ENCODE measurements around the gene GSDMA. TPM values are rescaled to one million over a fixed set of nuclear protein-coding genes. Genes with fewer than 3 reads are reported as not detected.

The GSDMA gene
- total RNA-seq, 1 experiment from 2014 or later, result not detected

DNA sequence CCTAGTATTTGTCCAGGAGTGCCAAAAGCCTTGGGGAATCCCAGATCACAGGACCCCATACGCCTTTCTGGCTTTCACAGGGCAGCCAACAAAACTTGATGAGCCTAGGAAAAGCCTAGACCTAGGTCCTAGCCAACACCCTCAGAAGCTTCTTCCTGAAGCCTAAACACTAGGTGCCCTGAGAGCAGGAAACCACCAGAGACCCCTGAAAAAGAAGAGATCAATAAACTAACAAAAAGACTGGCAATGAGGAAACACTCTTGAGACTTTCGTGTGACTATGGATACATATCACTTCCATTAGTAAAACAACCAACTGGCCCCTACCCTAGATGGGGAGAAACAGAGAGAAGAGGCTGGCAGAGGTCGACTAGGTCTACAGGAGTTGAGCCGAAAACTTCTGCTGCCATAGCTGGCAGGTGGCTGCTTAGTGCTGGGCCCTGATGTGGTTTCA, 36.6 kb upstream of the GSDMA start:
- H2AFZ ChIP-seq (ENCODE audit: low read length), result no peak overlapping the region
- no peak overlapping the region for H2BK12ac ChIP-seq (ENCODE audit: insufficient read length, low read depth, low read length)
- H2AK5ac ChIP-seq (ENCODE audit: insufficient read length, low read length), result no peak overlapping the region
- no peak overlapping the region for H4K5ac ChIP-seq (ENCODE audit: insufficient read length, low read depth, low read length)
- H3K18ac ChIP-seq (ENCODE audit: insufficient read length, low read depth, low read length), result no peak overlapping the region
- peaks cover 13% of the 10 kb centered on the region; the same call in 1 of the 2 replicates for H3K79me2 ChIP-seq (ENCODE audit: insufficient read depth, low read length)
- 0 out of 7 replicates have a peak overlapping the region, but pooled peaks of 1 of the 3 experiments have one; percentile 18 for H3K27ac Mint-ChIP-seq
- no peaks in the 10 kb centered on the region for H3K27me3 Mint-ChIP-seq (ENCODE audit: low read depth)
- no peak overlapping the region for H2BK15ac ChIP-seq (ENCODE audit: low read depth, low read length)
- no peak overlapping the region for H2BK120ac ChIP-seq (ENCODE audit: low read depth, low read length, poor library complexity, severe bottlenecking)
- no peaks in the 10 kb centered on the region for H3K27me3 ChIP-seq (ENCODE audit: insufficient read depth, low read length)
- peaks cover 34 to 39% of the 10 kb centered on the region in 2 experiments for H3K4me1 Mint-ChIP-seq
- H3K4me2 ChIP-seq (ENCODE audit: insufficient read depth, insufficient read length, low read length), result peak overlapping the region; percentile 90
- no peak overlapping the region for H3K56ac ChIP-seq (ENCODE audit: insufficient read length, low read depth, low read length)
- H3T11ph ChIP-seq (ENCODE audit: low read length), result no peak overlapping the region
- H3K14ac ChIP-seq (ENCODE audit: insufficient read depth, low read length), result no peak overlapping the region
- peaks cover 14 to 28% (median 26%) of the 10 kb centered on the region in 3 experiments for H3K36me3 Mint-ChIP-seq (ENCODE audit: insufficient read depth in 1 of 3, low read depth in 3 of 3)
- H3K9me3 Mint-ChIP-seq, result no peaks in the 10 kb centered on the region; a peak in 1 of 5 replicates
- peaks cover 15% of the 10 kb centered on the region for H3K23me2 ChIP-seq (ENCODE audit: insufficient read length, low read depth, low read length, poor library complexity, severe bottlenecking)
- H4K8ac ChIP-seq (replicated peaks; ENCODE audit: insufficient read length, low read depth, low read length), result no peak overlapping the region
- peak overlapping the region; percentile 61 for H3K9ac ChIP-seq (ENCODE audit: extremely low read depth, insufficient read length, low read length)
- peak overlapping the region; percentile 76 to 89 for H3K4me3 Mint-ChIP-seq
- peaks cover 5% of the 10 kb centered on the region; the same call in 1 of the 2 replicates for H3K4me1 ChIP-seq (ENCODE audit: insufficient read depth, low read length)
- no peak overlapping the region for H2BK20ac ChIP-seq (ENCODE audit: low read depth, low read length, poor library complexity, severe bottlenecking)
- H2BK5ac ChIP-seq (ENCODE audit: insufficient read length, low read length), result no peak overlapping the region
- H4K20me1 ChIP-seq (ENCODE audit: control insufficient read depth, insufficient read depth, insufficient read length), result no peaks in the 10 kb centered on the region
- no peak overlapping the region for H4K91ac ChIP-seq (ENCODE audit: insufficient read length, low read depth, low read length)
- no peak for DNase-seq
- no peak overlapping the region for H3K4ac ChIP-seq (ENCODE audit: low read depth, low read length)
- WGBS (ENCODE audit: extremely low coverage, insufficient read length, low lambda C conversion rate), result no CpG with 5 or more reads among the region's 4 CpGs
- no peaks in the 10 kb centered on the region for H3K9me3 ChIP-seq (ENCODE audit: control insufficient read depth, low read depth, low read length)
- H3K79me1 ChIP-seq (ENCODE audit: insufficient read depth, low read depth, low read length, poor library complexity, severe bottlenecking), result peaks cover 13% of the 10 kb centered on the region
- TF ChIP-seq, protein P1, sequence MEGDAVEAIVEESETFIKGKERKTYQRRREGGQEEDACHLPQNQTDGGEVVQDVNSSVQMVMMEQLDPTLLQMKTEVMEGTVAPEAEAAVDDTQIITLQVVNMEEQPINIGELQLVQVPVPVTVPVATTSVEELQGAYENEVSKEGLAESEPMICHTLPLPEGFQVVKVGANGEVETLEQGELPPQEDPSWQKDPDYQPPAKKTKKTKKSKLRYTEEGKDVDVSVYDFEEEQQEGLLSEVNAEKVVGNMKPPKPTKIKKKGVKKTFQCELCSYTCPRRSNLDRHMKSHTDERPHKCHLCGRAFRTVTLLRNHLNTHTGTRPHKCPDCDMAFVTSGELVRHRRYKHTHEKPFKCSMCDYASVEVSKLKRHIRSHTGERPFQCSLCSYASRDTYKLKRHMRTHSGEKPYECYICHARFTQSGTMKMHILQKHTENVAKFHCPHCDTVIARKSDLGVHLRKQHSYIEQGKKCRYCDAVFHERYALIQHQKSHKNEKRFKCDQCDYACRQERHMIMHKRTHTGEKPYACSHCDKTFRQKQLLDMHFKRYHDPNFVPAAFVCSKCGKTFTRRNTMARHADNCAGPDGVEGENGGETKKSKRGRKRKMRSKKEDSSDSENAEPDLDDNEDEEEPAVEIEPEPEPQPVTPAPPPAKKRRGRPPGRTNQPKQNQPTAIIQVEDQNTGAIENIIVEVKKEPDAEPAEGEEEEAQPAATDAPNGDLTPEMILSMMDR (conservative IDR thresholded peaks at IDR 0.05), result no peak
- no peak overlapping the region for H3K27ac ChIP-seq (ENCODE audit: insufficient read length, low read depth, low read length)
- no peak overlapping the region for H3K23ac ChIP-seq (ENCODE audit: insufficient read length, low read depth, low read length)

Data from H9 (cell line).